HepG2 (cell line): ENCODE measurements around the gene MSI2. TPM values are rescaled to one million over a fixed set of nuclear protein-coding genes. Genes with fewer than 3 reads are reported as not detected.

Experiments used
- AHR ChIP-seq: IDR thresholded peaks from 2 replicates; pipeline ENCODE4 v1.6.1; 2018; ENCODE audit warnings: missing genetic modification reagents, missing compliant biosample characterization
- ATM ChIP-seq: fragments of 450-650 bp; IDR thresholded peaks from 2 replicates; pipeline ENCODE4 v1.7.1; 2017; ENCODE audit warnings: mild to moderate bottlenecking, borderline replicate concordance
- BRF2 ChIP-seq: sonication (generic); formaldehyde crosslinking; IDR thresholded peaks from 2 replicates; pipeline ENCODE4 v1.8.1; 2022; ENCODE audit warnings: mild to moderate bottlenecking, missing genetic modification reagents
- DMTF1 ChIP-seq: sonication (generic); formaldehyde crosslinking; IDR thresholded peaks from 2 replicates; pipeline ENCODE4 v1.4.0; 2020; ENCODE audit warnings: mild to moderate bottlenecking, missing genetic modification reagents
- FOXA1 ChIP-seq, 2 experiments: fragments of 450-650 bp in 1 of 2; sonication (generic) in 1 of 2; formaldehyde crosslinking in 1 of 2; IDR thresholded peaks; 2 replicates each; pipeline versions ENCODE4 v1.4.0 to v1.6.1; 2016 to 2020; ENCODE audit warnings: missing genetic modification reagents in 1 of 2
- FOXP1 ChIP-seq, 2 experiments: fragments of 450-650 bp in 1 of 2; IDR thresholded peaks; 2 replicates each; pipeline ENCODE4 v1.6.1; 2017 to 2018; ENCODE audit warnings: antibody characterized with exemption in 1 of 2
- MAZ ChIP-seq, 2 experiments: sonication (generic) in 1 of 2; formaldehyde crosslinking in 1 of 2; IDR thresholded peaks; 2 replicates each; pipeline versions ENCODE4 v1.5.0 to v1.6.1; 2012 to 2020; ENCODE audit warnings: low read depth in 2 of 2, mild to moderate bottlenecking in 2 of 2, borderline replicate concordance in 1 of 2, improper control_type of control experiment in 1 of 2, low read length in 1 of 2, missing genetic modification reagents in 1 of 2, moderate library complexity in 1 of 2
- NRL ChIP-seq: sonication (generic); formaldehyde crosslinking; IDR thresholded peaks from 2 replicates; pipeline ENCODE4 v1.5.0; 2020; ENCODE audit warnings: missing genetic modification reagents, mild to moderate bottlenecking, moderate library complexity, borderline replicate concordance
- SIX1 ChIP-seq: sonication (generic); formaldehyde crosslinking; IDR thresholded peaks from 2 replicates; pipeline ENCODE4 v1.4.0; 2020; ENCODE audit warnings: missing genetic modification reagents, borderline replicate concordance
- SP1 ChIP-seq, 2 experiments: fragments of 450-650 bp in 1 of 2; sonication (generic) in 1 of 2; formaldehyde crosslinking in 1 of 2; IDR thresholded peaks; 2 replicates each; pipeline versions ENCODE4 v1.4.0 to v1.6.1; 2016 to 2020; ENCODE audit warnings: missing genetic modification reagents in 1 of 2
- STAG1 ChIP-seq: sonication (generic); formaldehyde crosslinking; IDR thresholded peaks from 2 replicates; pipeline ENCODE4 v1.4.0; 2020; ENCODE audit warnings: missing genetic modification reagents
- ZBTB40 ChIP-seq, 2 experiments: fragments of 450-650 bp in 1 of 2; sonication (generic) in 1 of 2; formaldehyde crosslinking in 1 of 2; IDR thresholded peaks; 2 replicates each; pipeline versions ENCODE4 v1.6.1 to v1.8.0; 2016 to 2022; ENCODE audit warnings: antibody characterized with exemption in 1 of 2, mild to moderate bottlenecking in 1 of 2, missing genetic modification reagents in 1 of 2
- ZNF484 ChIP-seq: sonication (generic); formaldehyde crosslinking; IDR thresholded peaks from 2 replicates; pipeline ENCODE4 v1.5.1; 2020; ENCODE audit warnings: mild to moderate bottlenecking, low read depth, missing genetic modification reagents, borderline replicate concordance
- ZNF883 ChIP-seq: sonication (generic); formaldehyde crosslinking; IDR thresholded peaks from 2 replicates; pipeline ENCODE4 v1.5.1; 2020; ENCODE audit warnings: mild to moderate bottlenecking, missing genetic modification reagents; ENCODE audit errors: not compliant biosample characterization
- ZNF891 ChIP-seq: sonication (generic); formaldehyde crosslinking; IDR thresholded peaks from 2 replicates; pipeline ENCODE4 v1.5.0; 2020; ENCODE audit warnings: mild to moderate bottlenecking, missing genetic modification reagents
- ZSCAN22 ChIP-seq: sonication (generic); formaldehyde crosslinking; IDR thresholded peaks from 2 replicates; pipeline ENCODE4 v1.4.0; 2020; ENCODE audit warnings: mild to moderate bottlenecking, missing genetic modification reagents
- polyA plus RNA-seq, 8 experiments: library from polyadenylated mRNA; depleted of rRNA in 3 of 8; stranded (reverse) in 7 of 8; unstranded in 1 of 8; fragments of >200 nt; fragmentation: Illumina TruSeq in 4 of 8; extraction: Trizol in 4 of 8; gene quantifications; 2 replicates each; pipeline versions ENCODE4 v1.2.1 to v1.2.3, GENCODE V29; 2011 to 2016; ENCODE audit warnings: low read depth in 4 of 8, missing spikeins in 1 of 8, mixed read lengths in 1 of 8; ENCODE audit not compliant: insufficient read depth in 1 of 8
- total RNA-seq, 5 experiments: library from RNA; depleted of rRNA; stranded (reverse); fragments of >200 nt; fragmentation: Illumina TruSeq; extraction: Trizol; gene quantifications; 2 replicates each; pipeline ENCODE4 v1.2.3, GENCODE V29; 2016; ENCODE audit warnings: low read depth in 1 of 5

The MSI2 gene
- total and polyA plus RNA-seq, 2 of the 13 experiments (the other 11 are each of a cell fraction or from before 2014, with no cell fraction given): 77.5 to 78.4 TPM

- TF ChIP-seq ZBTB40 (IDR thresholded peaks at IDR 0.05) (peak; percentile 2; the same call in 1 of the 2 replicates), ZBTB40 (CRISPR knock-in tag; IDR thresholded peaks at IDR 0.05) (no peak), SIX1 (CRISPR knock-in tag) (no peak), BRF2 (CRISPR knock-in tag) (no peak), FOXA1 (IDR thresholded peaks at IDR 0.05) (peak; percentile 60), FOXA1 (CRISPR knock-in tag; IDR thresholded peaks at IDR 0.05) (no peak), AHR (CRISPR knock-in tag) (no peak), ZNF883 (CRISPR knock-in tag) (no peak), ZSCAN22 (CRISPR knock-in tag) (no peak), NRL (no peak), ZNF484 (CRISPR knock-in tag) (no peak), ZNF891 (CRISPR knock-in tag) (no peak), DMTF1 (no peak), STAG1 (CRISPR knock-in tag) (no peak), SP1 (IDR thresholded peaks at IDR 0.05) (peak; percentile 59), SP1 (CRISPR knock-in tag; IDR thresholded peaks at IDR 0.05) (no peak), MAZ (IDR thresholded peaks at IDR 0.05; ENCODE audit: borderline replicate concordance, low read depth, low read length) (no peak), MAZ (CRISPR knock-in tag; IDR thresholded peaks at IDR 0.05; ENCODE audit: low read depth) (no peak), ATM (0 out of 2 replicates have a peak, but pooled peaks have one; percentile 74), FOXP1 (IDR thresholded peaks at IDR 0.05) (peak; percentile 50; the same call in 1 of the 2 replicates), FOXP1 (CRISPR knock-in tag; IDR thresholded peaks at IDR 0.05) (no peak)
Measured at GRCh38 chr17:57649191-57649590, 392.9 kb downstream of the MSI2 start (continued).
